GM19463 (cell line): Measurements from ENCODE around the gene POLR2J.
"Not testable (repeated sequence)": the region's sequence is repeated elsewhere in the genome, so short reads cannot be mapped to it uniquely, and the experiment has no call there.

Source experiments
- ATAC-seq: cut with Tn5 transposase; IDR thresholded peaks from one replicate; pipeline ENCODE4 v1.9.1; 2021; ENCODE audit warnings: mild to moderate bottlenecking, moderate library complexity; ENCODE audit not compliant: unreplicated experiment

Gene POLR2J

GRCh38 chr7:102467581-102468477 is 10.9 kb downstream of the POLR2J start:
- no peak for ATAC-seq

DNA sequence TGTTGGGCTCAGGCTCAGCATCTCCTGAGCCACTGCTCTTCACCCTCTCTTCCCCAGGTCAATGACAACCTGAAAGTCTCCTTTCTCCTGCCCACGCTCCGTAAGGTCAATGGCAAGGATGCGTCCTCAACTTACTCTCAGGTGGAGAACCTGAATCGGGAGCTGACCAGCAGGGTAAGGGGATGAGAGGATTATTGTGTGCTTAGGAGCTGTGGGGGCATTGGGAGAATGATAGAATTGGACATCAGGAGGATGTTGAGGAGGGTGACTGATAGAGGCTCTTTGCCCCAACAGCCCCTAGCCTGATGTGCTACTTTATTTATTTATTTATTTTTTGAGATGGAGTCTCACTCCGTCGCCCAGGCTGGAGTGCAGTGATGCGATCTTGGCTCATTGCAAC is 12.6 kb downstream of the POLR2J start:
- no peak for ATAC-seq

DNA sequence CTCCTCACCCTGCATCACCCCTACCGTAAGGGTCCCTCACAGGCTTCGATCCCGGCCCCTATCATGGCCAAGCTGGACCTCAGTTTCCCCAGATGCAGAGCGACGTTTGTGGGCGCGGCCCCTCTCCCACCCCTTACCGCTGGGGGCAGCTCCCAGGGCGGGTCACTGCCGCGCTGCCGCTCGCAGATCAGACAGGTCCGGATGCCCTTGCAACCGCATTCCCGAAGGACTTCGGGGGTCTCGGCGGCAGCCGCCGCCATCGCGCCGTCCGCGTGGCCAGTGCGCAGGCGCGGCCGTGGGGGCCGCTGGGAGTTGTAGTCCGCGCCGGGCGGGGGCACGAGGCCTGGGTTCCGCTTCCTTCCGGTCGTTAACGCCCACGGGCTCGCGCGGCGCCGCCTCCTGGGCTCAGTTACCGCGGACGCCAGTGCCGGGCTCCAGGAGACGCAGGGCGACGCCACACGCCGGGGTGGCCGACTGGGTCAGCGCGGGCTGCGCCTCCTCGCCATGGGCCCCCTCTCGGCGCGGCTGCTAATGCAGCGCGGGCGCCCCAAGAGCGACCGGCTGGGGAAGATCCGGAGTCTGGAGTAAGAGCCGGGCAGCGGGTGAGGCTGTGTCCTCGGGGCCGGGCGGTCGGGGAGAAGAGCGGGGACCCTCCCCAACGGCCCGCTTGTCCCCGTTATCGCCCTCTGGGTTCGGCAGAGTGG is 14.0 kb downstream of the POLR2J start, which contains the start of the genes ALKBH4 and LRWD1:
TSS of gene ALKBH4 (minus strand) at position 287 of the 704 bp plus-strand sequence. CDS start at position 260, 27 bp downstream.
TSS of gene LRWD1 (plus strand) at position 408 of the 704 bp plus-strand sequence. CDS start at position 505, 97 bp downstream.
- ATAC-seq, result peak; percentile 94

DNA sequence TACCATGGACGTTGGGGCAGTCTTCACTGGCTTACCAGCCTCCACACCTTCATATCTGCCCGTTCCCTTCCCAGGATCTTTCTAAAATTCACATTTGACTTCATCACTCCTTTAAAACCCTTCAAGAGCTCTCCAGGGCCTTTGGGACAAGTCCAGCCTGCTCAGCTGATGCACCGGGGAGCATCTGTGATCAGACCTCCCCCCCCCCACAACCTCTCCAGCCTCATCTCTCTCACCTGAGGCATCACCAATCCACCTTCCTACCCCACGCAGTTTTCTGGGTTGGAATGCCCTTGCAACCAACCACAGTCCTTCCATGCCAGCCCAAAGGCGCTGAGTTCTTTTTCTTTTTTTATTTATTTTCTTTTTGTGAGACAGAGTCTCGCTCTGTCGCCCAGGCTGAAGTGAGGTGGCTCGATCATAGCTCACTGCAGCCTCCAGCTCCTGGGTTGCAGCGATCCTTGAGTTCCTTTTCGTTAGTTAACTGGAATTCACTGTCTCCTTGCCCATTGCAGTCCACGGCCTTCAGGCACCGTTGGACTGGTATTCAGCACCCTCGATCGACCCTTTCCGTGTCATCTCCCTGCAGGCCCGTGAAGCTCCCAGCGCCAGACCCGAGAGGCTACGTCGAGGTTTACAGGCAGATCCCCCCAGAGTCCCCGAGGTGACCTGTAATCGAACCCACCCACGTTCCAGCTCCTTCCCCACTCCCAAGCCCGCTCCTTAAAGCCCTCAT is 14.7 kb downstream of the POLR2J start:
- ATAC-seq, result no peak

DNA sequence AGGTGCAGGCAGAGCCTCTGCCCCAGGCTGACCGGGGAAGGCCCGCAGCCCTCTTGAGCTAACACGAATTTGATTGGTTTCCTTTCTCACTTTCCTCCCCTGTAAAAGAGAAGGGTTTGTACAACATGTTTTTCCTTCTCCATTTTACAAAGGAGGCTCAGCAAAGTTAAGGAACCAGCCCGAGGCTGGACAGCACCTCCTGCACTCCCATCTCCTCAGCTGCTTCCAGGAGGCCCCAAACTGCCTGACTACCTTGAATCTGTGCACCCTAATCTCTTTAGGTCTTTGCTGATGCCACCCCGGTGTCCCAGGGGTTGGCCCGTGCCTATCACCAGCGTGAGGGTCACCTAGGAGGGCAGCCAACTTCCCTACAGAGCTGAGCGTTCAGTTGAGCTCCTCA is 18.3 kb downstream of the POLR2J start:
- ATAC-seq, result no peak

- ATAC-seq, result no peak
These were observed 19.4 kb downstream of the POLR2J start for GRCh38 chr7:102459221-102459844.

DNA sequence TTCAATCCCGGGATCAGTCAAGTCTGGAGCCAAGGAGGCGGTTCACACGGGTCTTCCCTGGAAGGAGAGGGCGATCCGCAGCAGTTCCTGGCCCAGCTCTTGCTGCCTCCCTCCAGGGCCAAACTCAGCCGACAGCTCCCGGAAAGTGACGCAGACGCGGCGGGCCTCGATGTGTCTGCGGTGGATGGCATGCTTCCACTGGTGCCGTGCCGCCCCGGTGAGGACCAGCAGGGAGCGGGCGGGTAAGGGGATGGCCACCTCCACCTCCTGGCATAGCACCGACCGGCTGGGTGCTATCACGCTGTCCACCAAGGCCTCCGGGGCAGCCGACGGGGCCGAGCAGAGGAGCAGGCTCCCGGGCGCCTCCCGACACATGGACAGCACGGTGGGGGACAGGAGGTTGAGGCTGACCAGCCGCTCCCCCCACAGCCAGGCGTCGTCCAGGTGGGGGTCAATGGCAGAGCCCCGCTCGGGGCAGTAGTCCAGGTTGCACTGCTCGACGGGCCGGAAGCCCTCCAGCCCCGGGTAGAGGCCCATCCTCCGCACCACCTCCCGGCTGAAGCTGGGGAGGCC is 21.3 kb downstream of the POLR2J start:
- ATAC-seq, result no peak

- no peak for ATAC-seq
These were observed 22.4 kb downstream of the POLR2J start for GRCh38 chr7:102456327-102456726.

DNA sequence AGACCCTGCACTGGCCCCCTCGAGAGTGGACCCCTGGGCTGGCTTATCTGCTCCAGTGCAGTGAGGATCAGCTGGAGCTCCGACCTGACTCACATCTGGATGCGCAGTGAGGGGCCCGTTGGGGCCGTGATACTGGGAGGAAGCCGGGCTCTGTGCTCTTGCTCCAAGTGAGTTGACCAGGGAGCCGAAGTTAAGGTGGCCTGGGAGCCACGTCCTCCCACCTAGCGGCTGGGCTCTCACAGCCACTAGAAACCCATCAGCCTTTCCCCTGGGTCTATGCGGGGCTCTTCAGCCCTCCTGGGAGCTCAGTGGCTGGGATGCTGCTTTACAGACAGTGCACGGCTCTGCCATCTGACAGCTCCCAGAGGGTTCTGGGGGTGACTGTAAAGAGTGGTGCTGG is 23.1 kb downstream of the POLR2J start:
- no peak for ATAC-seq

DNA sequence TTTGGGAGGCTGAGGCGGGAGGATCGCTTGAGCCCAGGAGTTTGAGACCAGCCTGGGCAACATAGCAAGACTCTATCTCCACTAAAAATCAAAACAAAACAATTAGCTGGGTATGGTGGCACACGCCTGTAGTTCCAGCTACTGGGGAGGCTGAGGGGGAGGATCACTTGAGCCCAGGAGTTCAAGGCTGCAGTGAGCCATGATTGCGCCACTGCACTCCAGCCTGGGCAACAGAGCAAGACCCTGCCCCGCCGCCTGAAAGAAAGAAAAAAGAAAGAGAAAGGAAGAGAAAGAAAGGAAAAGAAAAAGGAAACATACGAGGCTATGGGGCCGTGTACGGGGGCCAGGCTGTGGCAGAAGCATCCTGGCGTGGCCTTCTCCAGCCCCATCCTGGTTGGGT is 23.8 kb downstream of the POLR2J start:
- ATAC-seq, result not testable (repeated sequence)

DNA sequence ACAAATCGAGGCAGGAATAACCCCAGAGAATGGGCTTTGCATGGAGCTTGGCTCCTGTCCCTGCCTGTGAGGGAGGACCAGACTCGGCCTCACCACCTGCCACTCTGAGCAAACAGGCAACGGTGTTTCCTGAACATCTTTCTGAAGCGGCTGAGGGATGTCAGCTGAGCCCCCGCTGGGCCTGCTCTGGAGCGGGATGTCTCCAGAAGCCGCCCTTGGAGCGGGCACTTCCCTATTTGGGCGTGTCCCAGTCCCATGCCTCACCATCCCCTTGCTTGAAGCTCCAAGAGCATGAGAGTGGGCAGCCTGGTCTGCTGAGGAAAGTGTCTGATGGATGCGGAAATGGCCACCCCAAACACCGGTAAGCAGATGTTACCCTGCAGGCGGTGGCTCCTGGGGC is 24.3 kb downstream of the POLR2J start:
- no peak for ATAC-seq

- no peak for ATAC-seq
These were observed 25.4 kb downstream of the POLR2J start for GRCh38 chr7:102453319-102453718.

DNA sequence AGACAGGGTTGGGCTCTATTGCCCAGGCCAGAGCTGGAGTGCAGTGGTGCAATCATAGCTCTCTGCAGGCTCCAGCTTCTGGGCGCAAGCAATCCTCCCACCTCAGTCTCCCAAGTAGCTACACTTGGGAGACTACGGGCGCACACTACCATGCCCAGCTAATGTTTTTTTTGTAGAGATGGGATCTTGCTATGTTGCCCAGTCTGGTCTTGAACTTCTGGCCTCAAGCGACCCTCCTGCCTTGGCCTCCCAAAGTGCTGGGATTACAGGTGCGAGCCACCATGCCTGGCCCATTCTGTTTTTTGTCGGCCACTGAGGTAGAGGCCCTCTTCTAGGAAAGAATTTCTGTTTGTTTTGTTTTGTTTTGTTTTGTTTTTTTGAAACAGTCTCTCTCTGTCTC is 26.3 kb downstream of the POLR2J start:
- ATAC-seq, result no peak

DNA sequence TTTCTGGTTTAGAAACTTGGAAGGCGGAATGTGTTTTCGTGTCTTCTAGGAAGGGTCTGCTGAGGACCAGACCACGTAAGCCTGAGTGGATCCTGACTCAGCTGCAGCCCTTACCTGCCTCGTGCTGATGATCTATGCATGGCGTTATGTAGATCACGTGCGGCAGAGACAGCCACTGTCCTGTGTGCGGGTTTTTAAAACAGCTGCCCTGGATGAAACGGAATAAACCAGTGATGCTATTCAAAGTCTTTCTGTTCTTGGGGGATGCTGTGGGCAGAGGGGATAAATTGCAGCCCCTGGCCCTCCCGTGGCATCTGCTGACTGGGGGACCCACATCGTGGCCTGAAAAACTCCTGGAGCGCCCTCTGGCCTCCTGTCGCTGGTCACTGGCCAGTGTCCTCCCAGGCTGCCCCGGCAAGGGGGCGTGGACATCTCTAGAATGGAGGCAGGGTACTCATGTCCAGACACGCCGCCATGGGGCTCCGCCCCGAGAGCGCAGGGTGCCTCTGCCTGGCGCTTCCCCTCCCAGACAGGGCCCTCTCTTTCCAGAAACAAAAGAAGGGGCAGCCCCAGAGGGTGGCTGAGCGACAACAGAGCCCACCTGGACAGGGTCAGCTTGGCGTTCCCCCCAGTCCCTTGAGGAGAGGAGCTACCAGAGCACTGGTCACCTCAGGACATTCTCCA is 27.2 kb downstream of the POLR2J start:
- no peak for ATAC-seq

DNA sequence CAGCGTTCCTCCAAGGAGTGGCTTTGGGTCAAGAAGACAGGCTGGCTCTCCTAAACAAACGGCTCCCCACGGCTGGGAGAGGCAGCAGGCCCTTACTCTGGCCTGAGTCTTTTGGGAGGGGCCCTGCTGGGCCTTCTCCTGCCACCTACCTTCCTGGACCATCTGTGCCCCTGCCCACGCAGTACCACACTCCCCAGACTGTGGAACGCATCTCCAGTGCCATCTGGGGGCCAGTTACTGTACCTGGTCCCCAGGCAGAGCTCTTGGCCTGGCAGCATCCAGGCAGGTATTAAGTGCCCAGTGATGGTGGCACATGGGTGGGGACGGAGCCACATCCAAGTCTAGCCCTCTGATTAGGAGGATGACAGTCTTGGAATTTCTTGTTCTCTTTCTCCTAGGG is 28.5 kb downstream of the POLR2J start:
- ATAC-seq, result peak; percentile 65

DNA sequence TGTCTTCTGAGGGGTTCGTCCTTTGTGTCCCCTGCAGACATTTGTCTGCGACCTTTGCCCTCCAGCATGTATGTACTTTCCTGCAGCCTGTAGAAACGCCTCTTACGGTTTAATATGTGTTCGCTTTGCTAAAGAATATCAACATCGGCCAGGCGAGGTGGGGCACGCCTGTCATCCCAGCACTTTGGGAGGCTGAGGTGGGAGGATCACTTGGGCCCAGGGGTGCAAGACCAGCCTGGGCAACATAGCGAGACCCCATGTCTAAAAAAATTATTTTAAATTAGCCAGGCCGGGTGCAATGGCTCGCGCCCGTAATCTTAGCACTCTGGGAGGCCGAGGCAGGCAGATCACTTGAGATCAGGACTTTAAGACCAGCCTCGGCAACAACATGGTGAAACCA is 29.6 kb downstream of the POLR2J start:
- ATAC-seq, result no peak

- ATAC-seq, result no peak
These were observed 31.4 kb downstream of the POLR2J start for GRCh38 chr7:102447311-102447710.

DNA sequence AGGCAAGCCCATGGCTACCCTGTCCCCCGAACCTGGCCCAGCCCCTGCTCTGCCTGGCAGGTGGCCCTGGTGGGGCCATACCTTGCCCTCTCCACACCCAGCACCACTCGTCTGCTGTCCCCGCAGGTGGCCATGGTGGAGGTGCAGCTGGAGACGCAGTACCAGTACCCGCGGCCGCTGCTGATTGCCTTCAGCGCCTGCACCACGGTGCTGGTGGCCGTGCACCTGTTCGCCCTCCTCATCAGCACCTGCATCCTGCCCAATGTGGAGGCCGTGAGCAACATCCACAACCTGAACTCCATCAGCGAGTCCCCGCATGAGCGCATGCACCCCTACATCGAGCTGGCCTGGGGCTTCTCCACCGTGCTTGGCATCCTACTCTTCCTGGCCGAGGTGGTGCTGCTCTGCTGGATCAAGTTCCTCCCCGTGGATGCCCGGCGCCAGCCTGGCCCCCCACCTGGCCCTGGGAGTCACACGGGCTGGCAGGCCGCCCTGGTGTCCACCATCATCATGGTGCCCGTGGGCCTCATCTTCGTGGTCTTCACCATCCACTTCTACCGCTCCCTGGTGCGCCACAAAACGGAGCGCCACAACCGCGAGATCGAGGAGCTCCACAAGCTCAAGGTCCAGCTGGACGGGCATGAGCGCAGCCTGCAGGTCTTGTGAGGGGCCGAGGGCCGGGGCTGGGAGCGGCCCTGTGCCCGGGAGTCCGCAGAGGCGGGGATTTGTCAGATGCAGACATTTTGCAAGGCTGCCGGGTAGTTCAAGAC is 32.1 kb downstream of the POLR2J start:
- no peak for ATAC-seq

DNA sequence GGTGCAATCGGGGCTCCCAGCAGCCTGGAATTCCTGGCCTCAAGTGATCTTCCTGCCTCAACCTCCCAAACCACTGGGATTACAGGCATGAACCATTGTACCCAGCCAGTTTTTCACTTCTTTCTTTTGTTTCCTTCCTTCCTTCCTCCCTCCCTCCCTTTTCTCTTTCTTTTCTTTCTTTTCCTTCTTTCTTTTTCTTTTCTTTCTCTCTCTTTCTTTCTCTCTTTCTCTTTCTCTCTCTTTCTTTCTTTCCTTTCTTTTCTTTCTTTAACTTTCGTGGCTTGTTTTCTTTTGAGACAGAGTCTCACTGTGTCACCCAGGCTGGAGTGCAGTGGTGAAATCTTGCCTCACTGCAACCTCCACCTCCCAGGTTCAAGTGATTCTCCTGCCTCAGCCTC is 33.0 kb downstream of the POLR2J start:
- no peak for ATAC-seq
